Heart left ventricle (tissue), 13 donors: ENCODE measurements around the gene MBP.

Experiments used
- POLR2A ChIP-seq, 2 donors: fragments of 450-650 bp; IDR thresholded peaks; one replicate each; pipeline ENCODE4 v1.6.1; 2017; ENCODE audit warnings: antibody characterized with exemption in 2 of 2, mild to moderate bottlenecking in 2 of 2, moderate library complexity in 2 of 2
- TF ChIP-seq, protein P1 (sequence below), 12 donors: fragments of 200-600 bp; sonication (generic) in 4 of 12; IDR thresholded peaks; one replicate each; pipeline versions ENCODE4 v1.5.0 to v1.8.0; 2018 to 2022; ENCODE audit warnings: antibody characterized with exemption in 12 of 12, mild to moderate bottlenecking in 5 of 12
- donor health status: ischemic (EF 13 %, LVEDD 7.1; RV severe dilation, severe dysfunction).
- donor health status: DM: no; HTN: yes; CAD: no.
- donor health status: DM: no; HTN: no; CAD: no.
- donor health status: ischemic (EF 25% LVEDD 6.9; RV normal size, moderate dysfunction).
- donor health status: ischemic (EF 25% LVEDD 5.7; RV mildly dilated, moderate dysfunction).
- donor health status: ischemic (EF 35%, LVEDD 5.7; RV mildly dilated, moderate dysfunction).
- donor health status: nonischemic (EF 11% LVEDD 7.7; RV severe dilation, severe dysfunction).
- donor health status: DM: yes; HTN: yes; CAD: no.
- donor health status: PGD.
- donor health status: ischemic (EF 29% LVEDD 5.4; RV normal size, mild dysfunction).
- donor health status: nonischemic (EF 23%, LVEDD 6.1; RV moderate dilation, normal function).

DNA sequence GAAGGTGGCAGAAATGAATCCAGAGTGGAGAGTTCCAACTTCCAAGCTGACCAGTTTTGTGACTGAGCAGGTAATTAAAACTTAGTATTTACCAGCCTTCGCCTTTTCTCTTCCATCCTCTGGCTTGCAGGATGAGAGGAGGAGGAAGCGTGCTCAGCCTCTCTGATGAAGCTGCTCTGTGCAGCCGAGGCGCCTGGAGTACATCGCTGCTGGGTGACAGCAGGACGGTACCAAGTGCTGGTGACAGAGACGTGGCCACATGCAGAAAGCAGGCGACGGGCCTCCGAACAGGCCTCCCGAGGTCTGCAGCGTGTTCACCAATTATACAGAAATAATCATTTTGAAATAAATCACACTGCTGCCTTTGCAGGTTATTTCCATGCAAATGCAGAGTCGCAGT is 95.0 kb downstream of the MBP start:
- no peak for TF ChIP-seq POLR2A (IDR thresholded peaks at IDR 0.05)
- TF ChIP-seq, protein P1, sequence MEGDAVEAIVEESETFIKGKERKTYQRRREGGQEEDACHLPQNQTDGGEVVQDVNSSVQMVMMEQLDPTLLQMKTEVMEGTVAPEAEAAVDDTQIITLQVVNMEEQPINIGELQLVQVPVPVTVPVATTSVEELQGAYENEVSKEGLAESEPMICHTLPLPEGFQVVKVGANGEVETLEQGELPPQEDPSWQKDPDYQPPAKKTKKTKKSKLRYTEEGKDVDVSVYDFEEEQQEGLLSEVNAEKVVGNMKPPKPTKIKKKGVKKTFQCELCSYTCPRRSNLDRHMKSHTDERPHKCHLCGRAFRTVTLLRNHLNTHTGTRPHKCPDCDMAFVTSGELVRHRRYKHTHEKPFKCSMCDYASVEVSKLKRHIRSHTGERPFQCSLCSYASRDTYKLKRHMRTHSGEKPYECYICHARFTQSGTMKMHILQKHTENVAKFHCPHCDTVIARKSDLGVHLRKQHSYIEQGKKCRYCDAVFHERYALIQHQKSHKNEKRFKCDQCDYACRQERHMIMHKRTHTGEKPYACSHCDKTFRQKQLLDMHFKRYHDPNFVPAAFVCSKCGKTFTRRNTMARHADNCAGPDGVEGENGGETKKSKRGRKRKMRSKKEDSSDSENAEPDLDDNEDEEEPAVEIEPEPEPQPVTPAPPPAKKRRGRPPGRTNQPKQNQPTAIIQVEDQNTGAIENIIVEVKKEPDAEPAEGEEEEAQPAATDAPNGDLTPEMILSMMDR (IDR thresholded peaks at IDR 0.05), result no peak
